Neural cell (in vitro differentiated cells): ENCODE data around the gene CMTM8.

Experiments used
- EP300 ChIP-seq: fragments of 450-650 bp; conservative IDR thresholded peaks from 2 replicates; pipeline ENCODE4 v1.6.1; 2014; ENCODE audit warnings: antibody characterized with exemption, mild to moderate bottlenecking, moderate library complexity; ENCODE audit not compliant: poor library complexity, severe bottlenecking
- EZH2 ChIP-seq: fragments of 200-600, 300-800 bp; shearing (Covaris generic), sonication (generic); IDR thresholded peaks from 2 replicates; pipeline ENCODE4 v1.6.1; 2014; ENCODE audit warnings: antibody characterized with exemption, low read length, borderline replicate concordance, mild to moderate bottlenecking; ENCODE audit not compliant: insufficient read depth, poor library complexity, severe bottlenecking

DNA sequence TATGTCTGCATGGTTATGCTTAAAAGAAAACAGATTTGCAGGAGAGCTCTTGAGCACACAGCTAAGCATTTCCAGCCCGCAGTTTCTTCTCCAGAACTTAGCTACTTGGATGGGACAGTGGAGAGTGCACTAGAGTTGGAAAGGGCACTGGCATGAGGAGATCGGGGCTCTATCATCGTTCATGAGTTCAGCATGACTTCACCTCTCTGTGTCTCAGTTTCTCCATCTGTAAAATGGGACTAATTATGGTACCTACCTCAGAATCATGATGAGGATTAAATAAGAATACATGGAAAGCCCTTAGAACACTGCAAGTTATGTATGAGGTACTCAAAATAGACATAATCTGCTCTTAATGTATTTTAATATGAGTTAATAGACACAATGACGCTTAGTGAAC lies 69.9 kb downstream of the CMTM8 start:
- no peak for TF ChIP-seq EP300
- no peak for TF ChIP-seq EZH2
